Fibroblast of pulmonary artery (primary cell): ENCODE data around the gene PPP1R15B.
A peak's percentile ranks its signal among the peaks of the same experiment; 100 is the strongest.

Experiments used
- DNase-seq: peaks from one replicate; pipeline ENCODE4 v3.0.0-alpha.2; 2010; ENCODE audit warnings: low read depth
- H3K4me3 ChIP-seq: replicated peaks from 2 replicates; pipeline ENCODE4 v1.5.1; 2011; ENCODE audit warnings: low read depth, mild to moderate bottlenecking, control low read depth, low read length, moderate library complexity
- CTCF ChIP-seq: IDR thresholded peaks from 2 replicates; pipeline ENCODE4 v1.5.1; 2011; ENCODE audit warnings: mild to moderate bottlenecking, control low read depth, low read length, inconsistent platforms; ENCODE audit errors: missing control alignments

PPP1R15B gene

GRCh38 chr1:204411451-204412204, at the start of gene PPP1R15B:
PPP1R15B (minus strand) TSS chr1:204411817; CDS start chr1:204411411, 406 bp downstream.
- no peak for TF ChIP-seq CTCF
- peak; percentile 99 for DNase-seq
- peak within 1 kb of the TSS; percentile 98 for H3K4me3 ChIP-seq

GRCh38 chr1:204460346-204460745, 48.7 kb upstream of the PPP1R15B start:
- no peak for TF ChIP-seq CTCF
- H3K4me3 ChIP-seq = no peak overlapping the region
- no peak for DNase-seq

GRCh38 chr1:204459706-204460105, 48.1 kb upstream of the PPP1R15B start:
- no peak for DNase-seq
- TF ChIP-seq CTCF = no peak

DNA sequence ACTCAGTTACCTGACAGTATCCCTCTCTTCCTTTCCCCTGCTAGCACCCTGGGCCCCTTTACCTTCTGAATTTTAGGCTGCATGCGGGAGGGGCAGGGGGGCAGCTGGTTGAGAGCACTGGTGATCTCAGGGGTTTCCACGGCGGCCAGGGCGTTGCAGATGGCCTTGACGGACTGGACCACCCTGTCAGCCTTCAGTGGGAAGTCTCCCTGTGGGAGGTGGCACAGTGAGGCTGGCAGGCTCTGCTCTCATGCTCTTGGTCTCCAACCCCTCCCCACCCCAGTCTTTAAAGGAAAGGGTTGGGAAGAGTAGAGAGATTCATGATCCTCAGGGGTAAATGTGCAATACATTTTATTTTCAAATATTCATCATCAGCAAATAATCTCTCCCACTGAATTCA, 46.0 kb upstream of the PPP1R15B start:
- DNase-seq = no peak
- TF ChIP-seq CTCF = no peak

More at GRCh38 chr1:204459706-204460105, 48.1 kb upstream of the PPP1R15B start:
- H3K4me3 ChIP-seq = no peak overlapping the region

GRCh38 chr1:204456826-204457442, 45.3 kb upstream of the PPP1R15B start:
- no peak overlapping the region for H3K4me3 ChIP-seq
- no peak for DNase-seq
- TF ChIP-seq CTCF = no peak

More for the DNA sequence above, 46.0 kb upstream of the PPP1R15B start:
- H3K4me3 ChIP-seq = no peak overlapping the region

GRCh38 chr1:204455831-204456145, 44.2 kb upstream of the PPP1R15B start:
- no peak for DNase-seq
- TF ChIP-seq CTCF = no peak
- H3K4me3 ChIP-seq = no peak overlapping the region
